Vagina (tissue), 2 donors: ENCODE data around the gene AP1G2. TPM values are rescaled to one million over a fixed set of nuclear protein-coding genes. Genes with fewer than 3 reads are reported as not detected.
"Not testable (repeated sequence)": the region's sequence is repeated elsewhere in the genome, so short reads cannot be mapped to it uniquely, and the experiment has no call there.

ENCODE experiments used
- DNase-seq, 2 donors: peaks; one replicate each; pipeline ENCODE4 v3.0.0-alpha.2; 2017; ENCODE audit errors: extremely low spot score in 2 of 2
- H3K27ac ChIP-seq: fragments of 200-600 bp; sonication (generic); one replicate; pipeline ENCODE4 v1.5.1; 2019
- H3K27me3 ChIP-seq: fragments of 200-600 bp; sonication (generic); one replicate; pipeline ENCODE4 v1.5.1; 2019
- H3K36me3 ChIP-seq, 2 donors: fragments of 200-600 bp; sonication (generic); one replicate each; pipeline ENCODE4 v1.5.1; 2017 to 2019
- H3K4me1 ChIP-seq: fragments of 200-600 bp; sonication (generic); one replicate; pipeline ENCODE4 v1.5.1; 2019
- H3K4me3 ChIP-seq, 2 donors: fragments of 200-600 bp; sonication (generic); 1 replicate in 1 of 2; 2 replicates in 1 of 2; pipeline ENCODE4 v1.5.1; 2016 to 2019
- H3K9me3 ChIP-seq: fragments of 200-600 bp; sonication (generic); one replicate; pipeline ENCODE4 v1.5.1; 2019
- POLR2A ChIP-seq, 2 donors: fragments of 450-650 bp; IDR thresholded peaks; one replicate each; pipeline ENCODE4 v1.6.1; 2017; ENCODE audit warnings: antibody characterized with exemption in 2 of 2, mild to moderate bottlenecking in 2 of 2, moderate library complexity in 2 of 2
- POLR2AphosphoS5 ChIP-seq, 2 donors: sonication (generic); formaldehyde crosslinking; IDR thresholded peaks; one replicate each; pipeline ENCODE4 v1.9.0; 2017; ENCODE audit warnings: antibody characterized with exemption in 2 of 2, mild to moderate bottlenecking in 2 of 2, low read depth in 1 of 2; ENCODE audit not compliant: insufficient read depth in 1 of 2
- intact Hi-C: fragments of 100-400 bp; cut with DNase I; formaldehyde crosslinking; loops from one replicate; pipeline ENCODE4 v1.15.1; 2023
- total RNA-seq: library from RNA; depleted of rRNA; stranded (reverse); fragments of >200 nt; gene quantifications from one replicate; pipeline ENCODE4 v1.2.3, GENCODE V29; 2016
- TF ChIP-seq, protein P1 (sequence below), 3 experiments: fragments of 450-650 bp in 2 of 3; fragments of 200-600 bp in 1 of 3; sonication (generic) in 1 of 3; IDR thresholded peaks; one replicate each; pipeline ENCODE4 v1.5.1; 2017 to 2019; ENCODE audit warnings: antibody characterized with exemption in 3 of 3, mild to moderate bottlenecking in 2 of 3, moderate library complexity in 2 of 3

AP1G2 gene
- total RNA-seq, 1 donor from 2014 or later, result 122 TPM

DNA sequence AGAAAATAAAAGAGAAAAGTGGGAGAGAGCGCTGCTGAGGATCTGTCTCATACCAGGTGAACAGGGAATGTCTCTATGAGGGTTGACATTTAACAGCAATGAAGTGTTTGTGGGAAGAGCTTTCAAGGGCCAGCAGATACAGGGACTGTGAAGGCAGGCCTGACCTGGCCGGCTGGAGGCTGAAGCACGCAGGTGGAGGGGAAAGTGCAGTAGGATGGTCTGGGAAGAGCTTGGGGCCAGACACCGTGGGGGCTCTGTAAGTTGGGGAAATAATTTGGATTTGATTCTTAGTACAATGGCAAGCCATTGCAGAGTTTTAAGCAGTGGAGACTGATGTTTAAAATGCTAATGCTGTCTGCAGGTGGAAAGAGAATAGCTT lies 44.8 kb upstream of the AP1G2 start:
- H3K27ac ChIP-seq, result no peak overlapping the region
- DNase-seq, result no peak
- TF ChIP-seq, protein P1, sequence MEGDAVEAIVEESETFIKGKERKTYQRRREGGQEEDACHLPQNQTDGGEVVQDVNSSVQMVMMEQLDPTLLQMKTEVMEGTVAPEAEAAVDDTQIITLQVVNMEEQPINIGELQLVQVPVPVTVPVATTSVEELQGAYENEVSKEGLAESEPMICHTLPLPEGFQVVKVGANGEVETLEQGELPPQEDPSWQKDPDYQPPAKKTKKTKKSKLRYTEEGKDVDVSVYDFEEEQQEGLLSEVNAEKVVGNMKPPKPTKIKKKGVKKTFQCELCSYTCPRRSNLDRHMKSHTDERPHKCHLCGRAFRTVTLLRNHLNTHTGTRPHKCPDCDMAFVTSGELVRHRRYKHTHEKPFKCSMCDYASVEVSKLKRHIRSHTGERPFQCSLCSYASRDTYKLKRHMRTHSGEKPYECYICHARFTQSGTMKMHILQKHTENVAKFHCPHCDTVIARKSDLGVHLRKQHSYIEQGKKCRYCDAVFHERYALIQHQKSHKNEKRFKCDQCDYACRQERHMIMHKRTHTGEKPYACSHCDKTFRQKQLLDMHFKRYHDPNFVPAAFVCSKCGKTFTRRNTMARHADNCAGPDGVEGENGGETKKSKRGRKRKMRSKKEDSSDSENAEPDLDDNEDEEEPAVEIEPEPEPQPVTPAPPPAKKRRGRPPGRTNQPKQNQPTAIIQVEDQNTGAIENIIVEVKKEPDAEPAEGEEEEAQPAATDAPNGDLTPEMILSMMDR (IDR thresholded peaks at IDR 0.05), result no peak
- no peak for TF ChIP-seq POLR2A (IDR thresholded peaks at IDR 0.05)
- no peak for TF ChIP-seq POLR2AphosphoS5 (IDR thresholded peaks at IDR 0.05; ENCODE audit: insufficient read depth in 1 of 2, low read depth in 1 of 2)
- intact Hi-C loops, result no loop called here
- H3K36me3 ChIP-seq, result no peaks in the 10 kb centered on the region
- H3K4me3 ChIP-seq, result no peak overlapping the region
- H3K4me1 ChIP-seq, result no peaks in the 10 kb centered on the region
- no peaks in the 10 kb centered on the region for H3K27me3 ChIP-seq
- no peaks in the 10 kb centered on the region for H3K9me3 ChIP-seq

DNA sequence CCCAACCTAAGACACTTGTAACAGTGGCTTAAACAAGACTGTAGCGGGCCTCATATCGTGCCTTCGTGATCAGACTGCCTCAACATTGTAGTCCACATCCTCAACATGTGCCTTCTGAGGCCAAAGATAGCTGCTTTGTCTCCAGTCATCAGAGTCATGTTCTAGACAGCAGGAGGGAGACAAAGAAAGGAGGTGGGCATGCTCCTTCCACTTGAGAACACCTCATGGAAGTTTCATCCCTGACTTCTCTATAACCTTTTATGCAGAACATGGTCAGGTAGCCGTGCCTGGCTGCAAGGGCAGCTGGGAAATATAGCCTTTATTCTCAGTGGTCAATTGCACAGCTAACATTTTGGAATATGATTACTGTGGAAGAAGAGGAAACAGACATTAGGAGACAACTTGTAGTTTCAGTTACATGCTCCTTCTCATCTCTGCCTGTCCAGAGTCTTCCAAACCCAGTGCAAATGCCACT lies 43.3 kb upstream of the AP1G2 start:
- H3K4me1 ChIP-seq, result no peaks in the 10 kb centered on the region
- H3K27ac ChIP-seq, result no peak overlapping the region
- DNase-seq, result no peak
- TF ChIP-seq POLR2A (IDR thresholded peaks at IDR 0.05) (no peak), POLR2AphosphoS5 (IDR thresholded peaks at IDR 0.05; ENCODE audit: insufficient read depth in 1 of 2, low read depth in 1 of 2) (no peak)
- TF ChIP-seq, protein P1 (IDR thresholded peaks at IDR 0.05), result no peak
- H3K9me3 ChIP-seq, result no peaks in the 10 kb centered on the region
- no peak overlapping the region for H3K4me3 ChIP-seq
- H3K27me3 ChIP-seq, result no peaks in the 10 kb centered on the region
- H3K36me3 ChIP-seq, result no peaks in the 10 kb centered on the region
- intact Hi-C loops, result no loop called here

DNA sequence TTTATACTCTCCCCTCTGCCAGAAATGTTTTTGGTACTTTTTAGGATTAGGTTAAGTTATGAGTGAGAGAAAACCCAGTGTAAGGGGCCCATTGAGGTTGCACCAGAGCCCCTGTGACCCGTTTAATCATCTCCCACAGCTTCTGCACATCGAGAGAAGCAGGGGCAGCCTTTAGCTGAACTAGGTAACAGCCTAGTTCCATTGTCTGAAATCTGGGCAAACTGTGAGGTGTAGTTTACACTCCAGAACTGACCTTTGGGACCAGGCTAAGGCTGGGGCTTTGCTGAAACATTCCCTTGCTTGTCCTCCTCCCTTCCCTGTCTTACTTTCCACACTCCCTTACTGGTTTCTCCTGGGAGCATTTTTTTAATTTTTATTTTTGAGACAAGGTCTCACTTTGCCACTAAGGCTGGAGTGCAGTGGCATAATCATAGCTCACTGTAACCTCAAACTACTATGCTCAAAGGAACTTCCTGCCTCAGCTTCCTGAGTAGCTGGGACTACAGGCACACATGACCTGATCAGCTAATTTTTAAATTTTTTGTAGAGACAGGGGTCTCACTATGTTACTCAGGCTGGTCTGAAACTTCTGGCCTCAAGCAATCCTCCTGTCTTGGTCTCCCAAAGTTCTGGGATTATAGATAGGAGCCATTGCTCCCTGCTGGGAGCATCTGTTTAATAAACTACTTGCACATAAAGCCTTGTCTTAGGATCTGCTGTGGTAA lies 42.7 kb upstream of the AP1G2 start:
- Histone ChIP-seq H3K36me3 (no peaks in the 10 kb centered on the region), H3K27ac (no peak overlapping the region), H3K4me3 (no peak overlapping the region), H3K4me1 (no peaks in the 10 kb centered on the region), H3K9me3 (no peaks in the 10 kb centered on the region), H3K27me3 (no peaks in the 10 kb centered on the region)
- intact Hi-C loops, result no loop called here
- TF ChIP-seq POLR2AphosphoS5 (IDR thresholded peaks at IDR 0.05; ENCODE audit: insufficient read depth in 1 of 2, low read depth in 1 of 2) (no peak), POLR2A (IDR thresholded peaks at IDR 0.05) (no peak)
- TF ChIP-seq, protein P1 (IDR thresholded peaks at IDR 0.05), result no peak
- DNase-seq, result no peak

DNA sequence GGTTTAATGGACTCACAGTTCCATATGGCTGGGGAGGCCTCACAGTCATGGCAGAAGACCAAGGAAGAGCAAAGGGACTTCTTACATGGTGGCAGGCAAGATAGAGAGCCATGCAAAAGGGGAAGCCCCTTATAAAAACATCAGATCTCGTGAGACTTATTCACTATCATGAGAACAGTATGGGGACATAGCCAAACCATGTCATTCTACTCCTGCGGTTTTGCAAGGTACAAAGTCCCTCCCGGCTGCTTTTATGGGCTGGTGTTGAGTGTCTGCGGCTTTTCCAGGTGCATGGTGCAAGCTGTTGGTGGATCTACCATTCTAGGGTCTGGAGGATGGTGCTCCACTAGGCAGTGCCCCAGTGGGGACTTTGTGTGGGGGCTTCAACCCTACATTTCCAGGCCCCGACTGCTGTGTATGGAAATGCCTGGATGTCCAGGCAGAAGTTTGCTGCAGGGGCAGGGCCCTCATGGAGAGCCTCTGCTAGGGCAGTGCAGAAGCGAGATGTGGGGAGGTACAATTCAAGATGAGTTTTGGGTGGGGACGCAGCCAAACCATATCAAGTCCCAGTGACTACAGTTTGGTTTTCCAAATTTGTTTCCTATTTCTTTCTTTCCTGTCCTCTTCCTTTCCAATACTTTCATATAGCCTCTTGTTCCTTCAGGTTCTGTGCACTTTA lies 42.0 kb upstream of the AP1G2 start:
- H3K9me3 ChIP-seq, H3K27me3 ChIP-seq, H3K4me3 ChIP-seq, DNase-seq, H3K4me1 ChIP-seq, intact Hi-C loops, H3K36me3 ChIP-seq, H3K27ac ChIP-seq: not testable (repeated sequence)

DNA sequence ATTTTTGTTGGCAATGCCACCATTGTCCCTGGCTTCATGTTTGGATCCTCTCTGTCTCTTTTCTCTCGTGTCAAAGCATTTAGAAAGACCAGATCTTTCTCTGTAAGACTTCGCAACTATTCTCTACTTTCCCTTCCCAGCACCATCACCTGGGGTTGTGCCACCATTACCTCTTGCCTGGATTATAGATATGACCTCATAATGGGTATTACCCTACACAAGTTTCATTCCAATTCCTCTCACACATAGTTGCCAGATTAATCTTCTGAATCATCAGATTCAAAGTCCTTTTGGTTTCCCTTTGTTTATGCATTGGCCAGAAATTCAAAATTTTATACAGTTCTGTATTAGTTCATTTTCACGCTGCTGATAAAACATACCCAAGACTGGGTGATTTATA lies 41.4 kb upstream of the AP1G2 start:
- H3K27me3 ChIP-seq, result no peaks in the 10 kb centered on the region
- no peak overlapping the region for H3K27ac ChIP-seq
- H3K4me1 ChIP-seq, result no peaks in the 10 kb centered on the region
- H3K9me3 ChIP-seq, result no peaks in the 10 kb centered on the region
- H3K36me3 ChIP-seq, result no peaks in the 10 kb centered on the region
- intact Hi-C loops, result no loop called here
- TF ChIP-seq POLR2A (IDR thresholded peaks at IDR 0.05) (no peak), POLR2AphosphoS5 (IDR thresholded peaks at IDR 0.05; ENCODE audit: insufficient read depth in 1 of 2, low read depth in 1 of 2) (no peak)
- TF ChIP-seq, protein P1 (IDR thresholded peaks at IDR 0.05), result no peak
- no peak overlapping the region for H3K4me3 ChIP-seq
- DNase-seq, result no peak
